ENCODE data around the gene TMEM229B.

The TMEM229B gene

DNA sequence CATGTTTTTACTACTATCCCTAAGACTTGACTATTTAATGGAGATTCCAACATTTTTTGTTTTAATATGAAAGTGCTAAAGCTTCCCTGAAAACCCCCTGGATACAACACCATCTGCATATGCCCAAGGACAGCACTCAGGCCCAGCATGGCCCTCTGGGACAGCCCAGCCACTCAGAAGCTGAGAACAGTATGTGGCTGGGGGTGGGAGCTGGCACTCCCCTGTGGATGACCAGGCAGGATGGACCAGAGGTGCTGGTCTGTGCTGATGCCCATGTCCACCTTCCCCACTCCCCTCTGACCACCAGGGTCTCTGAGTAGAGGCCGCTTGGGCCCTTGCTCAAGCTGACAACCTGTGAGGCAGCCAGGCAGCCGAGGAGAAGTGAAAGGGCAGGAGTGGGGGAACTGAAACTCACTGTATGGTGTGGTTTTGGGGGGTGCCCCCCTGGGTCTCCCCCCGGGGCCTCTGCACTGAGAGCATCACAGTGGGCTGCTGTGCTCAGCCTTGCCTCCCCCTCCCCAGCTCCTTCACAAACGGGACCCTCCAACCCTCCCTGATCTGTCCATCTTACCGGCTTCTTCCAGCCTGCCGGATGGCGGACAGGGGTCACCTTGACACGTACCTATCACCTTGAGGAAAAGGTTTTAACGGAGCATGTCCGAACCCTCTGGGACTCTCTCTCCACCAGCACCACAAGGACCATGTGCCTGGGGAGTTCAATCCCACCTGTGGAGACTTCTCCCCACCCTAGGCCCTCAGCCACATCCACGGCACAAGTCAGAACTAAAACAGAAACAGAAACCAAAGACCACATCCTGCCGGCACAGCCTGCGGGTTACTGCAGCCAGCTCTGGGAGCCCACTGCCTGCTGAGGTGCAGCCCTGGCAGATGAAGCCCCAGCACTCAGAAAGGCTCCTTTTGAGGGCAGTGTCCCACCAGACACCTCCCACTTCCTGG, at the start of gene TMEM229B:
Gene TMEM229B (minus strand): TSS at position 785 of the 957 bp plus-strand sequence. CDS start 14,798 bp downstream, outside the sequence.
- DNase-seq: peak; percentile 40

DNA sequence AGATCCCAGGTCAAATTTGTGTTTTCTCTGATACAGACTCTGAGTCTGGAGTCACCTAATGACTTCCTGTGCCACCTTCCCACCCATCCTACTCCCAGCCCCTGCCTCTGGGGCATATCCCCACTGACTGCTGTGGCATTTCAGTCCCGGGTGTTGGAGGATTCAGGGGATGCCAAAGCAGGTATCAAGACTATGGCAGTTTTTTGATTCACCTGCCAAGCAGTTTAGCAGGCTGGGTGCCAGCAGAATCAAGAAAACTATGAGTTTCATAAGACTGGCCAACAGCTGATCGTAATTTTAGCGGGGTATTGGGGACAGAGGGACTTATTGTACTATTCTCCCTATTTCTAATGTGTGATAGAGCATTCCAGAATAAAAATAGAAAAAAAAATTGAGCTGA, 49.2 kb upstream of the TMEM229B start:
- no peak for DNase-seq

DNA sequence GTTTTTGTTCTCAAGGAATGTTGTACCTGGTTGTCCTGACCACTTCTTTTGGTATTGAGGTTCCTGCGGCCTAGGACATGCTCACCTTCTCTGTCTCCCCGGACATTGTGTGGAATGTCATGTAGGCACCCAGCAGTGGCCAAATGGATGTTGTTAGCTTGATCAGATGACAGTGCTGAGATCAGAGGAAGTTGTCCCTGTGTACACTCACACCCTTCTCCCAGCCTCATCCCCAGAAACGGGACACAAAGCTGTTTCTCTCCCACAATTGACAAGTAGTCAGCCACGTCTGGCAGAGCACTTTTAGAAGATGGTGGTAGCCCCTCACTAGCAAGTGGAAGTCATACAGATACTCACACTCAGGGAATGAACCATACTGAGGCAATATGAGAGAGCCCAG, 47.6 kb upstream of the TMEM229B start:
- no peak for DNase-seq

GRCh38 chr14:67533754-67534085, 45.2 kb upstream of the TMEM229B start:
- no peak for DNase-seq

- peak; percentile 70 for DNase-seq
Measured at GRCh38 chr14:67532998-67533753, 44.7 kb upstream of the TMEM229B start, which contains the start of gene PLEKHH1. TSS of gene PLEKHH1 (plus strand) at chr14:67533290. CDS start at chr14:67541868, 8,578 bp downstream.

- DNase-seq: no peak
Measured at GRCh38 chr14:67532606-67532997, 44.1 kb upstream of the TMEM229B start.

DNA sequence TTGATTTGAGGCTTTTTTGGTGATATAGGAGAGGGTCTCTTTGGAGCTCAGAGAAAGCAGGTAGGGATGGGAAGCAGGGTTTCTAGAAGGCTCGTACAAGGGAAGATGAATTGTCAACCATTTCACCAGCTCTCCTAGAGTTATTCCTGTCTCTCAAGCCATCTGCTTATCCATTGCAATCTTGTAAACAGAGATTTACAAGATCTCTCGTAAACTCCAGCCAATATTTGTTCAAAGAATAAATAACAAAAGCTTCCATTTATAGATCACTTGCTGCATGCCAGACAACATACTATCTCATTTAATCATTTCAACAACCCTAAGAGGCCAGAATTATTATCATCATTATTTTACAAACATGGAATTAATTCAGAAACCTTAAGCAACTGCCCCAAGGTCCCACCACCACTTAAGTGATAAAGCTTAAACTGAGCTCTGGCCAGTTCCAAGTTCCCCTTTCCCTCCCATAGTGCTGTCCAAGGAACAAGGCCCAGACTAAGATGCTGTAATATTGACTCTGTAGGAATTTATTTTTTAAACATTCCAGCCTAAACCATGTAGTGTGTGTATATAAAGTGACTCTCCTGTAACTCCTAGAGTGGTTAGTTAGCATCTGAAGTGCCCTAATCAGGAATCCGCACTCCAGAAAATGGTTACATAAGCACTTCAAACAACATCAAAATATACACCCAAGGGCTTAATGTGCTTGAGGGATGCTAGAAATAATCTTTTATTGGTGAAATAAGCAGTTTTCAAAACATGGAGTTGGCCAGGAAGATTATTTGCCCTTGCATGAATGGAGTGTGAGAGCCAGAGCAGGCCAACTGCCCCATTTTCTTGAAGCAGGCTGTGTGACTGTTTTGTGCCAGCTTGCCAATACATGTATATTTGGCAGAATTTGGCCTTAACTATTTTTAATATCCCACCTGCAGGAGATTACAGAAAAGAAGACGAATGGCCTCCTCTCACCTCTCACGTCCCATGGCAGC, 41.7 kb upstream of the TMEM229B start:
- DNase-seq: no peak

GRCh38 chr14:67528276-67528675, 39.8 kb upstream of the TMEM229B start:
- no peak for DNase-seq

GRCh38 chr14:67527756-67528155, 39.2 kb upstream of the TMEM229B start:
- no peak for DNase-seq

- DNase-seq: peak; percentile 66
Measured at GRCh38 chr14:67526676-67527459, 38.3 kb upstream of the TMEM229B start.

DNA sequence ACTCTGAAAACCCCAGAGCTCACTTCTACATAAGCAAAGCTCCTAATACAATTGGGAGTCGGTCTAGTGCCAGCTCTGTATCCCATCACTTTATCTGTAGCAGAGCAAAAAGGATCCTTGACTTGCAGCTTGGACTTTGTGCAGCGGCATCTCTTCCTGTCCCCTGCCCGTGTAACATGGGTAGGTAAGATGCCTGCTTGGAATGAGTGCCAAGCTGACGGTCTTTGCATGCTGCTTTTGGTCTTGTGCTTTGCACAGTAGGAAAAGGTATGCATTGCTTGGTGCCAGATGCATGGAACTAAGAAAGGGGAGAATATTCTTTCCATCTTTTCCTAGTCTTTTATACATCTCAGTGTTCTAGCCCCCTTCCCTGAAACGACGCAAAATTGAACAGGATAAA, 37.7 kb upstream of the TMEM229B start:
- no peak for DNase-seq

DNA sequence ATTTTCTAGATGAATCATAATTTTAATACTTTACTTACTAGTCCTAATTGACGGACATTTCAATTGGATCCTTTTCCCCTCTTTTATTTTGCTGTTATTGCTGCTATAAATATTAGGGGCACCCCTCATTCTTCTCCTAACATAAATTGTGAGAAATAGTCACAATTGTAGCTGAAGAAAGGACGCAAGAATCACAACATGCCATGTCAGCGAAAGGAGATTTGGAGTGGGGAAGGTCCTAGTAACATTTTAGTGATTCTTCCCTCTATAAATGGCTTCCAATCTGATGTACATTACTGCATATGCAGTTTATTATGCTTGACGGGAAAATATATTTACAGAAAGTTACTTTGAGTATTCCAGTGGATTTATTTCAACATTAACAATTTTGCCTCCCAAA, 36.9 kb upstream of the TMEM229B start:
- DNase-seq: no peak

DNA sequence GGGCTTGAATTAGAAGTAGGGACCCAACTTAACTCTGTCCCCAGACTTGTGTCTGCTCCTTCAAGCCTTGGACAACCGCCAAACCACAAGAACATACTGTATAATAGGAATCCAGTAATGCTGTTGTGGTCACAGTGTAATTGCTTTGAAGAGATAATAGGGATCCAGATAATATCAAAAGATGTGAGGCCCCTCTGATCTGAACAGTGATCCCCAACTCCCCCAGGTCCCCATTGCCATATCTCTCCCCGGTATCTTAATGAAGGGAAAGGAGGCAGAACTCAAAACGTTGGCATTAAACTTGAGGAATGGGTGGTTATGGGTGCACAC, 36.1 kb upstream of the TMEM229B start:
- DNase-seq: peak; percentile 83

- DNase-seq: no peak
Measured at GRCh38 chr14:67523764-67524633, 35.5 kb upstream of the TMEM229B start.

DNA sequence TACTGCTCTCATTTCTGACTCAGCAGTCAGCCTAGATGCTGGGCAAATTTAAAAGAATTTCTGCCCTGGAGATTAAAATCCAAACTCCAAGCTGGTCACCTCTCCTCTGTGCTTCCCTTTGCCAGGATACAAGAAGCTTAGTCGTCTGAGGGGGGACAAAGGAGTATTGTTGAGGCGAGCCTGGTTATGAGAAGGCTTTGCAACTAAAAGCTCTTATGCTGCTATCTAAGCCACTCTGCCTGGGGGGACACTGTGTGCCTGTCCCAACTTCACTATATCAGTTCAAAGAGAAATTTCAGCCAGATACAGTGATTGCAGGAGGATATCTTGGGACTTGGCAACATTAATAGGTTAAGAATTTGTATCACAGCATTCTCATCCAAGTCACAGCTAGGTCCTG, 33.7 kb upstream of the TMEM229B start:
- no peak for DNase-seq

GRCh38 chr14:67520482-67520881, 32.0 kb upstream of the TMEM229B start:
- DNase-seq: no peak

DNA sequence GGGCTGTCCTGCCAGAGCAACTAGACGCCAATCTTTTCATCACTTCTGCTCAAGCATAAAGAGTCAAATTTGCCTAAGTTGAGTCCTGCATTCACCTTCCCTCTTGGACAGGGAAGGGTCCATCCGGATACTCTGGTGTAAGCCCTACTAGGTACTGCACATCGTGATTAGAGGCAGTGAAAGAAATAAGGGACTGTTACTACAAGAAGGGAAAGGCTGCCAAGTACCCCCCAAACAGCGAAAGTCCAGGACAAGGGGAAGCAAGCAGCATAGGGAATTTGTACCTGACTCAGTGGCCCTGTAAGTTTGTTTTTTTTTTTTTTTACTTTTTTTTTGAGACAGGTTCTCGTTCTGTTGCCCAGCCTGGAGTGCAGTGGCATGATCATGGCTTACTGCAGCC, 30.9 kb upstream of the TMEM229B start:
- no peak for DNase-seq

GRCh38 chr14:67517083-67517482, 28.6 kb upstream of the TMEM229B start:
- DNase-seq: no peak

GRCh38 chr14:67516676-67517075, 28.2 kb upstream of the TMEM229B start:
- DNase-seq: no peak

GRCh38 chr14:67515386-67516079, 27.0 kb upstream of the TMEM229B start:
- no peak for DNase-seq

All from hematopoietic multipotent progenitor cell treated with erythropoietin and hydrocortisone succinate and interleukin-3 and kit ligand, for 8 days (in vitro differentiated cells).